HL-60/S4 treated with phorbol 12-myristate 13-acetate at 8.2 ng/mL for 4 days and 3 days (cell line): ENCODE measurements around the gene CLSTN3.

Experiments
- in situ Hi-C: fragments of 300-500 bp; cut with MboI; formaldehyde crosslinking; loops from 2 replicates; pipeline ENCODE4 v1.15.0; 2022; ENCODE audit warnings: low sequenced_read_pairs

The CLSTN3 gene

GRCh38 chr12:7146906-7147305 lies 16.7 kb downstream of the CLSTN3 start:
- in situ Hi-C loops, result no loop called here

- in situ Hi-C loops, result no loop called here
These were observed 20.2 kb downstream of the CLSTN3 start for GRCh38 chr12:7150356-7150755.

DNA sequence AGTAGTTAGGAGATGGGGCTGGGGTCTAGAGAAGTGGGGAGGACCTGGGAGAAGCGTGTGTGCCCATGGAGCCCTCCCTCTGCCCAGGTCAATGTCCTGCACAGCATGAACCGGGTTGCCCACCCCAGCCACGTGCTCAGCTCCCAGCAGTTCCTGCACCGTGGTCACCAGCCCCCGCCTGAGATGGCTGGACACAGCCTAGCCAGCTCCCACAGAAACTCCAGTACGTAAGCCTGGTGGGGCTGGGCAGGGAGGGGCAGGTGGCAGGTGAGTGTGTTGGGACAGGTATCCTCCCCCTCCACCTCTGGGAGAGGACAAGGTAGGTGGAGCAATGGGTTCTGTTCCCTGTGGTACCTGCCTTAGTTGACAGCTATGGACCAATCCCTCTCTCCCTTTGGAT lies 20.7 kb downstream of the CLSTN3 start:
- in situ Hi-C loops, result no loop called here

- in situ Hi-C loops, result no loop called here
These were observed 21.4 kb downstream of the CLSTN3 start for GRCh38 chr12:7151532-7151931.

DNA sequence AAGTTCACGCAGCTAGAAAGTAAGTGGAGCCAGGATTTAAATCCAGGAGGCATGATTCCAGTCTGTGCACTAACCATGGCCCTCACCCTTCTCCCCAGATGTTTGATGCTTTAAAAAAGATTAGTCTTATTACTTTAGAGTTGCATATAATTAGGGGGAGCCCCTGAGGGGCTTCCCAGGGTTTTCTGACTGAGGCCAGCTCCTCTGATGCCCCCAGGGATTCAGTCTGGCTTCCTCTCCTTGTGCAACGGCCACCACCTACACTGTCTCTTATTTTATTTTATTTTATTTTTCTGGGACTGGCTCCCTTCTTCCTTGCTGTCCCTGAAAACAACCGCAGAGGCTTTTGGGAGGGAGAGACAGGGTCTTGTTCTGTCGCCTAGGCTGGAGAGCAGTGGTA lies 22.6 kb downstream of the CLSTN3 start:
- in situ Hi-C loops, result no loop called here

DNA sequence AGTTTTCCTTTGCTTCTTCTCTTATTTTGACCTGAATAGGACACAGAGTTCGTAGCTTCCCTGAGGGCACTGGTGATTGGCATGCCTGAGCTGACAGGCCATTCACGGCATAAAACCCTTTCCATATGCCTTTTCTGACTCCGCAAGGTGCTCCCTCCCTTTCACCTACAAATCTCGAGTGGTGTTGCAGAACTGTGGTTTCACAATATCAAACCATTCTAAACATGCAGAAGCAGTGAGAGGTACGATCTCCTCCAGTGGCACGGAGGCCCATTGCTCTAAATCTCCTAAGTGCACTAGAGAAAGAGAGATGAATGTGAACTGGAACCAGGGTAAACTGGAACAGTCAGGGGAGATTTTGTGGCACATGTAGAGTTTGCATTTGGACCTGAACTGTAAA lies 23.9 kb downstream of the CLSTN3 start:
- in situ Hi-C loops, result no loop called here

DNA sequence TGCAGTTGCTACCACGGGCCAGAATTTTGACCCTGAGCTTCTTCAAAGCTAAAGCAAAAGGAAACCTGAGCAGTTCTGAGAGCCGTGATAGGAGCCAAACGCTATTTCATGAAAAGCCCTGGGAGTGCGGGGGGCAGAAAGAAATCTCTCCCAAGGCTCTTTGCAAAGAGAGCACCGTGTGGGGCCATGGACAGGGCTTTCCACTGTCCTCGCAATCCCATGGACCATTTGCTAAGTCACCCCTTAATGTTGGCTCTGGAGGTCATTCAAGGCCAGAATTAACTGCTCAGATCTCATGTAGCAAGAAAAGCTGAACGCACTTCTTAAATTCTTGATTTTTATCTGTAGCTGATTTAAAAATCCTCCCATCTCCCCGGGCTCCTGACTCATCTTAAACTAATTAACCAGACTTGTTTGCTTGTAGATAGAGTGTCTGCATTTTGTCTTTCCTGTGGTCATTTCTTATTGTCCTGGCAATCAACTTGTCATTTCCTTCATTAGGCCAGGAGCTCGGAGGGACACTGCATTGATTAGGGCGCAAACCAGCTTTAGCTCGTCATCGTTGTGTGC lies 24.8 kb downstream of the CLSTN3 start:
- in situ Hi-C loops, result no loop called here

GRCh38 chr12:7155471-7156034 lies 25.4 kb downstream of the CLSTN3 start:
- in situ Hi-C loops, result no loop called here

- in situ Hi-C loops, result no loop called here
These were observed 26.4 kb downstream of the CLSTN3 start for GRCh38 chr12:7156259-7157197.

DNA sequence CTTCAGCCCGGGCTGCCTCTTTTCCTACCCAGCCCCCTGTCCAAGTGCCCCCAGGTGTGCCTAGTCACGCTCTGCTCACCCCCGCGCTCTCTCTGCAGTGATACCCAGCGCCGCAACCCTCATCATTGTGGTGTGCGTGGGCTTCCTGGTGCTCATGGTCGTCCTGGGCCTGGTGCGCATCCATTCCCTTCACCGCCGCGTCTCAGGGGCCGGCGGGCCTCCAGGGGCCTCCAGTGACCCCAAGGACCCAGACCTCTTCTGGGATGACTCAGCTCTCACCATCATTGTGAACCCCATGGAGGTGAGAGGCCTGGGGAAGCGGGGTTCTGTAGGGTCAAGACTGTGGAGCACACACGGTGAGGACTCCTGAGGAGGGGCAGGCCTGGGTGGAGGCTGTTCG lies 27.2 kb downstream of the CLSTN3 start:
- in situ Hi-C loops, result no loop called here

GRCh38 chr12:7158781-7159609 lies 28.8 kb downstream of the CLSTN3 start:
- in situ Hi-C loops, result no loop called here

DNA sequence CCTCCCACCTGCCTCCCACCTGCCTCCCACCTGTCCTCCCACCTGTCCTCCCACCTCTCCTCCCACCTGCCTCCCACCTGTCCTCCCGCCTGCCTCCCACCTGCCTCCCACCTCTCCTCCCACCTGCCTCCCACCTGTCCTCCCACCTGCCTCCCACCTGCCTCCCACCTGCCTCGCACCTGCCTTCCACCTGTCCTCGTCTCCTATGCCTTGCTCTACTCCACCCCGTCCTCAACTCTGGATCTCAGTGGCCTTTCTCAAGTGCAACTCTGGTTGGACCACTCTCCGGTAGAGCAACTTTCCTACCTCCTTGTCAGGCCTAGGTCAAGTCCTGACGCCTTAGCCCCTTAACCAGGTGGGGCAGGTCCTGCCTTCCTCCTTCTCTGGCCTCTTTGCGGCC lies 30.0 kb downstream of the CLSTN3 start:
- in situ Hi-C loops, result no loop called here

DNA sequence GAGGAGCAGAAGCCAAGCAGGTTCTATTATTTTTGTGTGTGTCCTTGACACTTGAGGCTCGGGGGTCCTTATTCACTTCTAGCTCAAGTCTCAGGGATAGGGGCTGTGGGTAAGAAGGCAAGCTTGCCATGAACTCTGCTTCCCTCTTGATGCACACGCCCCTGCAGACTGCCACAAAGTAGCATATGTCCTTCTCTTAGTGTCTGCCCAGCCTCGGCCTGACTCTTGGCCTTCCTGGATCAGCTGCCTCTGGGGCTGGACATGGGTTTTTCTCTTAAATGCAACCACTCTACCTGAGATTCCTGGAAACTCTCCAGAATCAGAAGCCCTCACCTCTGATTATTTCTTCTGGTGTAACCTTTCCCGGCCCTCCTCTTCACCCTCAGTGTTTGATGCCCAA lies 31.2 kb downstream of the CLSTN3 start:
- in situ Hi-C loops, result no loop called here

DNA sequence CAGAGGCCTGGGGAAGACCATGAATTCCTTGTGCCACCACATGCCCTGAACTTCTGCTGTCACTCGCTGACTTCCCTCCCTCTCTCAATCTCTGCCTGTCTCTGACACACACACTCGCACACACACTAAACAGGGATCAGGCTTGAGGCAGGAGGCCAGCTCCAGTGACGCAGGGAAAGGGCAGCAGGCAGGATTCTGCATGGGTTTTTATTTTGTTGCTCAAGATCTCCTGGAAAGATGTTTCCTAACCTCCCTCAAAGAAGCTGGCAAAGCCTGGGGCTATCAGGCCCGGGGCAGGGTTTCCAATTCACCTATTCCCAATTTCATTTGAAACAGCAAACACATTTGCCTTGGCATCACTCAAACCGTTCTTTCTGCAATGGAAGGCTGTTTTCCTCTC lies 31.6 kb downstream of the CLSTN3 start:
- in situ Hi-C loops, result no loop called here

DNA sequence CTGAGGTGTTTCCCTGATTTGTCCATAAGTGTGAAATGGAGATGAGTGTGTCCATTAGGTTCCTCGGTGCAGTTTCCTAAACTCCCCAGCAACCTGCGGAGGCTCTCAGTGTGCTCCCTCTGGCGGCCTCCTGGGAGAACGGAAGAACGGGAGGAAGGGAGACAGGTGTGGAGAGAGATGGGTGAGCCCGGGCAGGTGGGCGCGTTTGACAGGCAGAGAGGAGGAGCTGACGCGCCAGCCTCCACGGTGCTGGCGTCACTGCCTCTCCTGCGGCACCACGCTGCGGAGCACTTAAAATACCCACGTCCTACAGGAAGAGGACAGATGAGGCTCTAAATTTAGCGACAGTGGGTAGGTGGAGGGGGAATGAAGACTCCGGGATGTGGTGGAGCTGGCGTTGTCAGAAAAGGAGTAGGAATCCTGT lies 32.5 kb downstream of the CLSTN3 start:
- in situ Hi-C loops, result no loop called here

GRCh38 chr12:7169951-7170350 lies 39.8 kb downstream of the CLSTN3 start:
- in situ Hi-C loops, result no loop called here

DNA sequence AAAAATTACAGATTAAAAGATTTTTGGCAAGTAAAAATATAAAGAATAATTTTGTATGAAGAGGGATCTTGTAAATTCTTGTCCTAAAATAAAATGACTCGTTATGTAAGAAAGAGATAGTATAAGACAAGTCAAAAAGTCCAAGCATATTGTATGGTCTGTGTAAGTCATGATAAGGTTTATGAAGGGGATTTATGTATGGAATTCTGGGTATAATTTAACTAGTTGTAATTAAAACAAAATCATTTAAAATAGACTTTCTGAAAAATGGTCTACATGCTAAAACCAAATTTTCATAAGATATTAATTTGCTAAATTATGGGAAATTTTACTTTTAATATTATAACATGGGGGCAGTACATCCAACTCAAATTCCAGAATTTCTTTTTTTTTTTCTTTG lies 41.7 kb downstream of the CLSTN3 start:
- in situ Hi-C loops, result no loop called here

- in situ Hi-C loops, result no loop called here
These were observed 45.3 kb downstream of the CLSTN3 start for GRCh38 chr12:7175493-7175892.

- in situ Hi-C loops, result no loop called here
These were observed 46.4 kb downstream of the CLSTN3 start for GRCh38 chr12:7176595-7176994.

DNA sequence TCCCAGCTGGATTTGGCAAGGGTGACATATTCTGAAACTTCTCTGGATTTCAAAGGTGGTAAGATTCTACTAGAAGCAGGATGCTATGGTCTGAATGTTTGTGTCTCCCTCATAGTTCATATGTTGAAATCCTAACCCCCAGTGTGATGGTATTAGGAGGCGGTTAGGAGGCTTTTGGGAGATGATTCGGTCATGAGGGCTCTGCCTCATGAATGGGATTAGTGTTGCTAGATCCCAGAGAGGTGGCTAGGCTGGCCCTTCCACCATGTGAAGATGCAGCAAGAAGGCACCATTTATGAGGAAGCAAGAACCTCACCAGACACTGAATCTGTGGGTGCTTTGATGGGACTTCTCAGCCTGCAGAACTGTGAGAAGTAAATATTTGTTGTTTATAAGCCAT lies 48.3 kb downstream of the CLSTN3 start:
- in situ Hi-C loops, result no loop called here

- in situ Hi-C loops, result no loop called here
These were observed 50.5 kb downstream of the CLSTN3 start for GRCh38 chr12:7180685-7181084.
